ENCODE measurements around the gene ZDHHC1. TPM values are rescaled to one million over a fixed set of nuclear protein-coding genes. Genes with fewer than 3 reads are reported as not detected.
"Not testable (repeated sequence)": the region's sequence is repeated elsewhere in the genome, so short reads cannot be mapped to it uniquely, and the experiment has no call there.

The ZDHHC1 gene
- total RNA-seq, 4 donors from 2014 or later = 7.5 to 26.7 (median 17.3) TPM

GRCh38 chr16:67378642-67379041 lies 37.6 kb downstream of the ZDHHC1 start:
- no peak for ATAC-seq
- Histone ChIP-seq H3K27ac (no peak overlapping the region), H3K36me3 (no peaks in the 10 kb centered on the region), H3K4me1 (peaks cover 0 to 9% (median 0%) of the 10 kb centered on the region in 3 donors), H3K27me3 (no peaks in the 10 kb centered on the region), H3K9me3 (no peaks in the 10 kb centered on the region), H3K4me3 (no peak overlapping the region)
- 40 to 44% methylated on average over 1 of the region's 1 CpG for WGBS, 2 donors (ENCODE audit: low coverage in 1 of 2)
- TF ChIP-seq POLR2AphosphoS5 (IDR thresholded peaks at IDR 0.05) (no peak), EP300 (IDR thresholded peaks at IDR 0.05) (no peak), POLR2A (IDR thresholded peaks at IDR 0.05) (no peak)
- TF ChIP-seq, protein P1, sequence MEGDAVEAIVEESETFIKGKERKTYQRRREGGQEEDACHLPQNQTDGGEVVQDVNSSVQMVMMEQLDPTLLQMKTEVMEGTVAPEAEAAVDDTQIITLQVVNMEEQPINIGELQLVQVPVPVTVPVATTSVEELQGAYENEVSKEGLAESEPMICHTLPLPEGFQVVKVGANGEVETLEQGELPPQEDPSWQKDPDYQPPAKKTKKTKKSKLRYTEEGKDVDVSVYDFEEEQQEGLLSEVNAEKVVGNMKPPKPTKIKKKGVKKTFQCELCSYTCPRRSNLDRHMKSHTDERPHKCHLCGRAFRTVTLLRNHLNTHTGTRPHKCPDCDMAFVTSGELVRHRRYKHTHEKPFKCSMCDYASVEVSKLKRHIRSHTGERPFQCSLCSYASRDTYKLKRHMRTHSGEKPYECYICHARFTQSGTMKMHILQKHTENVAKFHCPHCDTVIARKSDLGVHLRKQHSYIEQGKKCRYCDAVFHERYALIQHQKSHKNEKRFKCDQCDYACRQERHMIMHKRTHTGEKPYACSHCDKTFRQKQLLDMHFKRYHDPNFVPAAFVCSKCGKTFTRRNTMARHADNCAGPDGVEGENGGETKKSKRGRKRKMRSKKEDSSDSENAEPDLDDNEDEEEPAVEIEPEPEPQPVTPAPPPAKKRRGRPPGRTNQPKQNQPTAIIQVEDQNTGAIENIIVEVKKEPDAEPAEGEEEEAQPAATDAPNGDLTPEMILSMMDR (IDR thresholded peaks at IDR 0.05) = no peak

- ATAC-seq, H3K36me3 ChIP-seq, H3K27me3 ChIP-seq, H3K27ac ChIP-seq, H3K4me3 ChIP-seq, H3K4me1 ChIP-seq, H3K9me3 ChIP-seq: not testable (repeated sequence)
- 82 to 84% methylated on average over 4 to 10 of the region's 11 CpGs for WGBS, 2 donors (ENCODE audit: low coverage in 1 of 2)
Observed at GRCh38 chr16:67376012-67376411, 40.3 kb downstream of the ZDHHC1 start.

DNA sequence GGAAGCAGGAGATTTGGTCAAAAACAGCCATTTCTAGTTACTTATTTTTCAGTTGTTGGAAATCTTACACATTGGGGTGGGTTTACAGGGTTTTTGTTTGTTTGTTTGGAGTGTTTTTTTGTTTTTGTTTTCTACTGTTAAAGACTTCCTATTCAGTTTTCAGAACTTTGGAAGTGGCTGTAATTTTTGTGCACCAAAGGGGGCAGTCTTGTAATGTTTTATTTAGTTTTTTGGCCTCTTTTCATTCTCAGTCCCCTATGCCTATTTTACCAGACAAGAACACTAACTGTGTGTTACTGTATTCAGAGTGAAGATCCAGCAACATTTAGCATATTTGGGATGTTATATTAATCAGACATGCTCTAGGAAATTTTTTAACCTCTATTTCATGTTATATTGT lies 43.6 kb downstream of the ZDHHC1 start:
- Histone ChIP-seq H3K4me1 (no peaks in the 10 kb centered on the region), H3K27me3 (no peaks in the 10 kb centered on the region), H3K27ac (no peak overlapping the region), H3K36me3 (no peaks in the 10 kb centered on the region), H3K4me3 (no peak overlapping the region), H3K9me3 (no peaks in the 10 kb centered on the region)
- TF ChIP-seq, protein P1 (IDR thresholded peaks at IDR 0.05) = peak; percentile 25 to 62 (median 52)
- TF ChIP-seq POLR2A (IDR thresholded peaks at IDR 0.05) (no peak), EP300 (IDR thresholded peaks at IDR 0.05) (no peak), POLR2AphosphoS5 (IDR thresholded peaks at IDR 0.05) (no peak)
- ATAC-seq = no peak

- 89% methylated on average over 4 of the region's 4 CpGs; no CpG with 5 or more reads in 1 of the 2 donors for WGBS, 2 donors (ENCODE audit: low coverage in 1 of 2)
- no peaks in the 10 kb centered on the region for H3K36me3 ChIP-seq
- ATAC-seq = no peak
- TF ChIP-seq, protein P1 (IDR thresholded peaks at IDR 0.05) = no peak
- TF ChIP-seq POLR2A (IDR thresholded peaks at IDR 0.05) = no peak
- no peak for TF ChIP-seq POLR2AphosphoS5 (IDR thresholded peaks at IDR 0.05)
- TF ChIP-seq EP300 (IDR thresholded peaks at IDR 0.05) = no peak
- H3K27me3 ChIP-seq = no peaks in the 10 kb centered on the region
- H3K27ac ChIP-seq = no peak overlapping the region
- H3K4me1 ChIP-seq = no peaks in the 10 kb centered on the region
- no peak overlapping the region for H3K4me3 ChIP-seq
- H3K9me3 ChIP-seq = no peaks in the 10 kb centered on the region
Observed at GRCh38 chr16:67370661-67371060, 45.6 kb downstream of the ZDHHC1 start.

DNA sequence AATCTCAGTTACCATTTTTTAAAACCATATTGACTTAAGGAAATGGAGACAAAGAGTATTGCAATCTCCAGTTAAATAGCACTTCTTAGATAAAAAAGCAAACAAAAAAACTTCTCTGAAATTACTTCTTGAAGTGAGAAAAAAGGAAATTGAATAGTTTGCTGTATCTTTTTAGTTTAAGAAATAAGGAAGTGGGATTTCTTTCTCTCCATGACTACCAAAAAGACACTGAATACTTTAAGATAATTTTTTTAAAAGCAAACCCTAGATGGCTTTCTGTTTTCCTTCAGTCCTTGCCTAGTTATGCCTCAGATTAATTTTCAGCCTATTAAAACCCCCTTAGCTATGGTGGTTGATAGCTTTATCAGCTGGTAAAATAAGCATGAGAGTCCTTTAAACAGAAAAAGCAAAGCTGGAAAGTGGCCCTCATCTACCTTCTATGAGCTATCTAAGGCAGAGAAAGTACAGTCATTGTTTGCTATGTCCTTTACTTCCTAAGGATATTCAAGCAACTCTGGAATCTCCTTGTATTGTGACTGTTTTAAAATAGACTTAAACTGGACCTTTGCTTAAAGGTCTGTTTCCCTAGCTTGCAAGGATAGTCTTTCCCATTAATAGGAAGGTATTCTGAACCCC lies 51.6 kb downstream of the ZDHHC1 start:
- no peaks in the 10 kb centered on the region for H3K27me3 ChIP-seq
- no peaks in the 10 kb centered on the region for H3K4me1 ChIP-seq
- no peaks in the 10 kb centered on the region for H3K36me3 ChIP-seq
- H3K4me3 ChIP-seq = no peak overlapping the region
- TF ChIP-seq, protein P1 (IDR thresholded peaks at IDR 0.05) = no peak
- TF ChIP-seq EP300 (IDR thresholded peaks at IDR 0.05) (no peak), POLR2A (IDR thresholded peaks at IDR 0.05) (no peak), POLR2AphosphoS5 (IDR thresholded peaks at IDR 0.05) (no peak)
- no peak for ATAC-seq
- no peaks in the 10 kb centered on the region for H3K9me3 ChIP-seq
- no peak overlapping the region for H3K27ac ChIP-seq

All from gastroesophageal sphincter (tissue), 4 donors.